Activated CD8-positive, alpha-beta memory T cell treated with anti-CD3 and anti-CD28 coated beads for 1 hour (primary cell): ENCODE data around the gene RTL1.

Source experiments
- DNase-seq, 2 donors: peaks; one replicate each; pipeline ENCODE4 v3.0.0-alpha.2; 2020; ENCODE audit warnings: low read depth in 1 of 2; ENCODE audit errors: extremely low read depth in 1 of 2

The RTL1 gene

DNA sequence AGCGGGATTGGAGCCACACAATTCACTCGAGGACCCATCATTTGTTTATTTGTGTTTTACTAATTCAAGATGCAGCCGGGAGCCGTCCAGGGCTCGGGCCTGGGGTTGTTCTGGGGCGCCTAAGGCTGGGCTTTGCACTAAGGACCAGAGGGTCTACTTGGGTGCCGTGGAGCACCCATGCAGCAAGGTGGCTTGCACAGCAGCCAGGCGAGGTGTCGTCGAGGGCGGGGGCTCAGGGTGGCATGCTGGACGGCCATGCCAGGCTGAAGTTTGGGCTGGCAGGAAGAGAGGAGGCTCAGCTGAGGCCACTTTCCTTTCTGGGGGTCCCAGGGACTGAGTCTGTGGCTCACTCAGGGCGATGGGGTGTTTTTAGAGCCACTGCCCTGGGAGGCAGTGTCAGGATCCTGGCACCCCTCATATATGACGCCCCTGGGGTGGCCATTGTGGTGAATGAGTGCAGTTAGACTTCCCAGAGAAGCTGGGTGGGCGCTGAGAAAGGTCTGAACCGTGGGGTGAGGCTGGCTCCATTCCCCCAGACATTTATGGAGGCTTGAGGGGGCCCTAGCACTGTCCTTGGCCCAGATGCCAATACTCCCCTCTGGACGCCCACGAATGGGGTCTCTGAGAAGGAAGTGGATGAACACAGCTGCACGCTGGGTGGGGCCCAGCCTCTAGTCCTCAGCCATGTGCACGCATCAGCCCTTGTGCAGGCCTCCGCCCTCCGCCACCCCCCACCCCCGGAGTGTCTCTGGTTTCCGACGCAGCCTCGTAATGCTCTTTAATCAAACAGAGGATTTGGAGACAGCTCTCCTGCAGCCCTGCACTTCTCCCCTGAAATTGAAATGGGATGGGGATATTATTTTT lies 66.3 kb downstream of the RTL1 start:
- DNase-seq = no peak

GRCh38 chr14:100836311-100836805 lies 67.2 kb downstream of the RTL1 start:
- no peak for DNase-seq

DNA sequence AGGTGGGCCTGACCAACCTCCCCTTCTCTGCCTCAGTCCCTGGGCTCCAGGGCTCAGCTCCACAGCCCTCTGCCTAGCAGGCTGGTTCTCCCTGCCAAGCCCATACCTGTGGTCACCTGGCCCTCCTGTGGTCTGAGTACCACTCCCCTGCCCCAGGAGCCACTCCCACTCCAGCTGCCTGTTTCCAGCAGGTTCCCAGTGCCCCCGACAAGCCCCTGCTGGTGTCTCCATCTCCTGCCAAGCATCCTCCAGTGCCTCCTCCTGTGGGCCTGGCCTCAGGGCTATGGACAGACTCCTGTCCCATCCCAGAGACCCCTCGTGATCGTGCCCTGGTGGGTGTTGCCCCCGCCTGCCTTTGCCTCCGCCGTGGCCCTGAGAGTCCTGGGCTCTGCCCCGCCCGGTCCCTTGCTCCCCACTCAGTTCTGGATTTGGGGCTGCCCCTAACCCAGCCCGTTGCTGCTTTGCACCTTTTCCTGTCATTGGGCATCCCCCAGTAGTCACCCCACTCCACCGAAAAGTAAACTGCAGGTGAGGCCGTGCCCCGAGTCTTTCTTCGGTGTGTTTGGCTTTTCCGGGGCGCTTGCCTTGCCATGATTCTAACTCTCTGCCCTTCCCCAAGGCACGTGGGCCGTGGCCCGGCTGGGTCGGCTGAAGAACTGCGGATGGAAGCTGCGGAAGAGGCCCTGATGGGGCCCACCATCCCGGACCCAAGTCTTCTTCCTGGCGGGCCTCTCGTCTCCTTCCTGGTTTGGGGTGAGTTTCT lies 67.8 kb downstream of the RTL1 start:
- no peak for DNase-seq

DNA sequence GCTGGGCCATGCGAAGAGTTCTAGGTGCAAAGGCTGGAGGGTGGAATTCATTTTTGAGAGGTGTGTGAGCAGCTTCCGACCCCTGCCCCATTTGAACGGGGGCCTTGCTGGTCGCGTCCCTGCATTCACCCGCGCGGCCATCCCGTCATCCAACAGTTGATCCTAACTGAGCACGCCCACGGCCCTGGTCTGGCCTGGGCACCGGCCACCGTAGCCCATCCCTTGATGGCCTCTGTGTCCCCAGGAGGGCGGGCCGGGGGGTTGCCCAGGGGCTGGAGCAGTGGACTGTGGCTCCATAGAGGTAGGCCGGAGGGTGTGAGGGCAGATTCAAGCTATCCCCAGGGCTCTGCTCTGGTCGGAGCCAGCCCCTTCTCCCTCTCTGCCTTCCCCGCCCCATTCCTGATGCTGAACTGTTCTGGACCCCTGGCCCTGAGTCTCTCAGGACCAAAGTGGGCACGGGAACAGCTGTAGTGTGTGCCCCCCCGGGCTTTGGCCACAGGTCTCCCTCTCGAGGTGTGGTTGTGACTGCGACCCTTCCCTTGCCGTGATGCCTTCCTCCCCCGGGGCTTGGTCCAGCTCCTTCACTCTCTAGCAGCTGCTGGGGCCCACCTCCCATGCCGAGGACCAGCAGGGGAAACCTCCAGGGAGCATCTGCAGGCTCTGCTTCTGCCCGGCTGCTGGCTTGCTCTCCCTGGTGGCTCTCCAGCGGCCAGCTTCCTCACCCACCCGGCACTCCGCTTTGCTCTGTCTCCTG lies 68.6 kb downstream of the RTL1 start:
- DNase-seq = no peak

DNA sequence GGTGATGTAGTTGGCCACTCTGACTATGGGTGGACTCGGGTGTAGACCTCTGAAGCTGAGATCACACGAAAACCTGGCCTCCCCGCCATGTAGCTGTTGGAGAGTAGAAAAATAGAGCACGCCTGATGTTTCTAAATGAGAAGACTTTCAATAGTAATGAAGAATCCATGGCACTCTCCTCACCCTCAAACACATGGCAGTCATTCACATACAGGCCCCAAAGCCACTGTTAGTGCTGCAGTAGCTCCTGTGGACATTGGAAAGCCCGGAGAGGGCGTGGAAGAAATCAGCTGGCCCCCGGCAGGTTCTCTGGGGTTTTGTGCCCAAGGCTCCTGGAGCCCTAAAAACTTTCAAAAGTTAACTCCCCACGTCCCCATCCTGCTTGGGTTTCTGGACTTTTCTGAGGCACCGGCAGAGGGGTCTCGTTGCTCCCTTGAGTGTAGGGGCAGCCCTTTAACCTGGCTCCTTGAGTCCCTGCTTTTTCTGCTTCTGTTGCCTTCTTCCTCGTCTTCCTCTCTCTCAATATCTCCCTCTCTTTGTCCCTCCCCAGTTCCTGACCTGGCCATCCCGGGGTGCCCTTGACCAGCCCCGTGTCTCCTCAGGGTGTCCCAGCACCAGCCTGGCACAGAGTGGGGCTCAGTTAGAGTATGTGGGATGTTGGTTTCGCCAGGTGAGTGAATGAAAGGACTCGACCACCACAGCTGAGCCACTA lies 69.3 kb downstream of the RTL1 start:
- no peak for DNase-seq

- no peak for DNase-seq
Observed at GRCh38 chr14:100832311-100832960, 71.1 kb downstream of the RTL1 start.

DNA sequence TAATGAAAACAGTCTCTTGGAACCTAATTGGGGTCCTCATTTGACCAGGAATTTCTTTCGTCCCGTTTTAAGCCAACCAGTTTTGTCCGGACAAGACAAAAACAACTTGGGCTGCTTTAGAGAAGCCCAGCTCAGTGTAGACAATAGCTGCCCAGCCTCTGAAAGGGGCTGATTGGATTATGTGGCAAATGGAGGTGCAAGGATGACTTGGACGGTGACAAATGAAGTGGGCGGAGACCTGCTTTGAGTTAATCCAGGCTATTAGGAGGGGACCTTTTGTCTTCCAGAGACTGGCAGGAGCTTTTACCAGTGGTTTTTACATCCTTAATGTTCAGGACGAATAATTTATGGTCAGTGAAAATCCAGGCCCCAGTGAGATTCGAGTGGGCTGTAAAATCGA lies 72.8 kb downstream of the RTL1 start:
- DNase-seq = no peak
